Measurements from ENCODE around the gene MYL12B.

MYL12B gene

GRCh38 chr18:3251963-3252277 lies 10.0 kb upstream of the MYL12B start:
- peak overlapping the region; percentile 99 for H3K4me3 ChIP-seq (ENCODE audit: low read length)
- H3K9ac ChIP-seq (ENCODE audit: low read length): peak overlapping the region; percentile 77
- H3K36me3 ChIP-seq (ENCODE audit: control insufficient read depth, insufficient read depth, low read length, severe bottlenecking): peaks cover 51% of the 10 kb centered on the region
- H3K9me3 ChIP-seq (ENCODE audit: control insufficient read depth, low read length): no peaks in the 10 kb centered on the region
- H3K4me1 ChIP-seq (ENCODE audit: control insufficient read depth, insufficient read depth, low read length): peaks cover 59% of the 10 kb centered on the region
- H3K27me3 ChIP-seq (replicated peaks; ENCODE audit: control insufficient read depth, insufficient read depth, low read length): no peaks in the 10 kb centered on the region
- DNase-seq (ENCODE audit: low read depth): peak; percentile 39

GRCh38 chr18:3252843-3253242 lies 9.1 kb upstream of the MYL12B start:
- Histone ChIP-seq H3K36me3 (ENCODE audit: control insufficient read depth, insufficient read depth, low read length, severe bottlenecking) (peaks cover 60% of the 10 kb centered on the region), H3K27me3 (replicated peaks; ENCODE audit: control insufficient read depth, insufficient read depth, low read length) (no peaks in the 10 kb centered on the region), H3K9ac (ENCODE audit: low read length) (no peak overlapping the region), H3K4me1 (ENCODE audit: control insufficient read depth, insufficient read depth, low read length) (peaks cover 64% of the 10 kb centered on the region), H3K4me3 (ENCODE audit: low read length) (peak overlapping the region; percentile 99), H3K9me3 (ENCODE audit: control insufficient read depth, low read length) (no peaks in the 10 kb centered on the region)
- no peak for DNase-seq (ENCODE audit: low read depth)

GRCh38 chr18:3254725-3255124 lies 7.2 kb upstream of the MYL12B start:
- DNase-seq (ENCODE audit: low read depth): no peak
- Histone ChIP-seq H3K27me3 (replicated peaks; ENCODE audit: control insufficient read depth, insufficient read depth, low read length) (no peaks in the 10 kb centered on the region), H3K9me3 (ENCODE audit: control insufficient read depth, low read length) (no peaks in the 10 kb centered on the region), H3K4me3 (ENCODE audit: low read length) (no peak overlapping the region), H3K36me3 (ENCODE audit: control insufficient read depth, insufficient read depth, low read length, severe bottlenecking) (peaks cover 71% of the 10 kb centered on the region), H3K9ac (ENCODE audit: low read length) (no peak overlapping the region), H3K4me1 (ENCODE audit: control insufficient read depth, insufficient read depth, low read length) (peaks cover 57% of the 10 kb centered on the region)

- Histone ChIP-seq H3K4me1 (ENCODE audit: control insufficient read depth, insufficient read depth, low read length) (peaks cover 51% of the 10 kb centered on the region), H3K9me3 (ENCODE audit: control insufficient read depth, low read length) (no peaks in the 10 kb centered on the region), H3K27me3 (replicated peaks; ENCODE audit: control insufficient read depth, insufficient read depth, low read length) (no peaks in the 10 kb centered on the region), H3K4me3 (ENCODE audit: low read length) (no peak overlapping the region), H3K9ac (ENCODE audit: low read length) (no peak overlapping the region), H3K36me3 (ENCODE audit: control insufficient read depth, insufficient read depth, low read length, severe bottlenecking) (peaks cover 66% of the 10 kb centered on the region)
- no peak for DNase-seq (ENCODE audit: low read depth)
These were observed 6.2 kb upstream of the MYL12B start for GRCh38 chr18:3255611-3256165.

GRCh38 chr18:3256693-3257626 lies 5.0 kb upstream of the MYL12B start:
- H3K36me3 ChIP-seq (ENCODE audit: control insufficient read depth, insufficient read depth, low read length, severe bottlenecking): peaks cover 66% of the 10 kb centered on the region
- H3K9ac ChIP-seq (ENCODE audit: low read length): peak overlapping the region; percentile 24
- H3K4me3 ChIP-seq (ENCODE audit: low read length): no peak overlapping the region
- H3K4me1 ChIP-seq (ENCODE audit: control insufficient read depth, insufficient read depth, low read length): peaks cover 43% of the 10 kb centered on the region
- no peaks in the 10 kb centered on the region for H3K27me3 ChIP-seq (replicated peaks; ENCODE audit: control insufficient read depth, insufficient read depth, low read length)
- peak; percentile 56 for DNase-seq (ENCODE audit: low read depth)
- H3K9me3 ChIP-seq (ENCODE audit: control insufficient read depth, low read length): no peaks in the 10 kb centered on the region

GRCh38 chr18:3257627-3258120 lies 4.3 kb upstream of the MYL12B start:
- H3K36me3 ChIP-seq (ENCODE audit: control insufficient read depth, insufficient read depth, low read length, severe bottlenecking): peaks cover 66% of the 10 kb centered on the region
- no peaks in the 10 kb centered on the region for H3K27me3 ChIP-seq (replicated peaks; ENCODE audit: control insufficient read depth, insufficient read depth, low read length)
- H3K4me1 ChIP-seq (ENCODE audit: control insufficient read depth, insufficient read depth, low read length): peaks cover 36% of the 10 kb centered on the region
- no peaks in the 10 kb centered on the region for H3K9me3 ChIP-seq (ENCODE audit: control insufficient read depth, low read length)
- no peak overlapping the region for H3K4me3 ChIP-seq (ENCODE audit: low read length)
- H3K9ac ChIP-seq (ENCODE audit: low read length): no peak overlapping the region
- no peak for DNase-seq (ENCODE audit: low read depth)

GRCh38 chr18:3260995-3261372 lies 949 bp upstream of the MYL12B start:
- Histone ChIP-seq H3K36me3 (ENCODE audit: control insufficient read depth, insufficient read depth, low read length, severe bottlenecking) (peaks cover 33% of the 10 kb centered on the region), H3K9me3 (ENCODE audit: control insufficient read depth, low read length) (no peaks in the 10 kb centered on the region), H3K4me1 (ENCODE audit: control insufficient read depth, insufficient read depth, low read length) (peaks cover 49% of the 10 kb centered on the region), H3K9ac (ENCODE audit: low read length) (peak overlapping the region; percentile 98), H3K4me3 (ENCODE audit: low read length) (peak overlapping the region; percentile 96), H3K27me3 (replicated peaks; ENCODE audit: control insufficient read depth, insufficient read depth, low read length) (no peaks in the 10 kb centered on the region)
- no peak for DNase-seq (ENCODE audit: low read depth)

GRCh38 chr18:3262234-3263131 lies 550 bp downstream of the MYL12B start:
- Histone ChIP-seq H3K4me1 (ENCODE audit: control insufficient read depth, insufficient read depth, low read length) (peaks cover 50% of the 10 kb centered on the region), H3K27me3 (replicated peaks; ENCODE audit: control insufficient read depth, insufficient read depth, low read length) (no peaks in the 10 kb centered on the region), H3K4me3 (ENCODE audit: low read length) (peak overlapping the region; percentile 96), H3K9me3 (ENCODE audit: control insufficient read depth, low read length) (no peaks in the 10 kb centered on the region), H3K36me3 (ENCODE audit: control insufficient read depth, insufficient read depth, low read length, severe bottlenecking) (peaks cover 18% of the 10 kb centered on the region), H3K9ac (ENCODE audit: low read length) (peak overlapping the region; percentile 98)
- peak; percentile 54 for DNase-seq (ENCODE audit: low read depth)

- Histone ChIP-seq H3K27me3 (replicated peaks; ENCODE audit: control insufficient read depth, insufficient read depth, low read length) (no peaks in the 10 kb centered on the region), H3K9me3 (ENCODE audit: control insufficient read depth, low read length) (no peaks in the 10 kb centered on the region), H3K4me3 (ENCODE audit: low read length) (peak overlapping the region; percentile 96), H3K36me3 (ENCODE audit: control insufficient read depth, insufficient read depth, low read length, severe bottlenecking) (peaks cover 11% of the 10 kb centered on the region), H3K4me1 (ENCODE audit: control insufficient read depth, insufficient read depth, low read length) (peaks cover 56% of the 10 kb centered on the region), H3K9ac (ENCODE audit: low read length) (peak overlapping the region; percentile 98)
- DNase-seq (ENCODE audit: low read depth): no peak
These were observed 1.3 kb downstream of the MYL12B start for GRCh38 chr18:3263132-3263700.

GRCh38 chr18:3264362-3264761 lies 2.4 kb downstream of the MYL12B start:
- Histone ChIP-seq H3K9ac (ENCODE audit: low read length) (no peak overlapping the region), H3K4me1 (ENCODE audit: control insufficient read depth, insufficient read depth, low read length) (peaks cover 67% of the 10 kb centered on the region), H3K9me3 (ENCODE audit: control insufficient read depth, low read length) (no peaks in the 10 kb centered on the region), H3K4me3 (ENCODE audit: low read length) (peak overlapping the region; percentile 96), H3K27me3 (replicated peaks; ENCODE audit: control insufficient read depth, insufficient read depth, low read length) (no peaks in the 10 kb centered on the region), H3K36me3 (ENCODE audit: control insufficient read depth, insufficient read depth, low read length, severe bottlenecking) (no peaks in the 10 kb centered on the region)
- DNase-seq (ENCODE audit: low read depth): no peak

All from adipocyte (in vitro differentiated cells).